CD4-positive, alpha-beta T cell treated with Interleukin-10 for 1 hour (primary cell): ENCODE results near the gene CNKSR3.

ENCODE experiments used
- DNase-seq: peaks from one replicate; pipeline ENCODE4 v3.0.0-alpha.2; 2020

Gene CNKSR3

DNA sequence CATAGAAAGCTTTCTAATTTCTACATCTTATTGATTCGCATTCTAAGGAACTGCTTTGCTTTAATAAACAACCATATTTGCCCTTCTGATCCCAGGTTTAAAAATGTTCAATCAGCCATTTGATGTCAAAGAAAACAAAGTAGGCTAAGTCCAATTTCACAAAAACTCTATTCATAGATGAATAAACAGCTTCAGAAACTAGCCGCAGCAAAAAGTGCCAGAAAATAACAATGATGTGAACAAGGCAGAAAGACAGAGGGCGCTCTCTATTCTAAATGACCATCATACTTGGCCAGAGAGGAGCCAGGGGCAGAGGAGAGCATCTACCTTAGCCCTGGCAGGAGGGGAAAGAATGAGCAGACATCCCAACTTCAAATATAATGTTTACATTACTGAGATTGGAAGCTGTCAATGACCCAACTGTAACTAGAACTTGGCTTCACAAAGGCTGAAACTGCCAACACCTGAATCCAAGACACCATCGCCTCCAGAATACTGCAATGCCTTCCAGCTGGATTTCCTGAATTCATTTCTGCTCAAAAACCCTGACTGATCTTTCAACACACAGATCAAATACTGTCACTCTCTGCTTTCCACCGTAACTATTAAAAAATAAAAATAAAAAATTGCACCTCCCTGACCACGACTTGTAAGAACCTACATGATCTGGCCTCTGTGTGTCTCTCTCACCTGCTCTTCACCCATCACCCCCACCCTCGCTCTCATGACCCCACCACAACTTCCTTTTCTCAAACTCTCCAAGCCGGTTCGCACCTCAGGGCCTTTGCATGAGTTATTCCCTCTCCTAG, 9.5 kb downstream of the CNKSR3 start:
- no peak for DNase-seq

GRCh38 chr6:154499855-154500589, 10.5 kb downstream of the CNKSR3 start:
- DNase-seq, result no peak

- no peak for DNase-seq
Observed at GRCh38 chr6:154498340-154498934, 12.0 kb downstream of the CNKSR3 start.

DNA sequence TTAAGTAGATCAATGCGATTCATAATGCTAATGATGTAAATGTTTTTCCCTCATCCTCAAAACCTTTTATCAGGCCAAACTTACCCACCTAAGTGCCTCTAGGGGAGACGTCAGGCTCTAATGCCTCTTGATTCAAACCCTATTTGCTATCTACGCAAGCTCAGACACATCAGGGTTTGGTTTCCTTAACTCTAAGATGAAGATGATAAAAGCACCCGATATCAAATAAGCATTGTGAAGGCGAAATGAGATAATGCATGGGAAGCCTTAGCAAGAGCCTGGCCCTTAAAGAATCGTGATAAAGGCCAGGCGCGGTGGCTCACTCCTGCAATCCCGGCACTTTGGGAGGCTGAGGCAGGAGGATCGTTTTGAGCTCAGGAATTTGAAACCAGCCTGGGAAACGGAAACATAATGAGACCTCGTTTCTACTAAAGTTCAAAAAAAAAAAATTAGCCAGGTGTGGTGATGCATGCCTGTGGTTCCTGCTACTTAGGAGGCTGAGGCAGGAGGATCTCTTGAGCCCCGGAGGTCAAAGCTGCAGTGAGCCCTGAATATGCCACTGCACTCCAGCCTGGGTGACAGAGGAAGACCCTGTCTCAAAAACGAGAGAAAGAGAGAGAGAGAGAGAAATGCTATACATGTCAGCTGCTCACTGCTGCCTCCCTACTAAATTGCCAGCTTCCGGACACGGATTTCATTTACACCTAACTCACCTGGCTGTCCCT, 13.5 kb downstream of the CNKSR3 start:
- no peak for DNase-seq

DNA sequence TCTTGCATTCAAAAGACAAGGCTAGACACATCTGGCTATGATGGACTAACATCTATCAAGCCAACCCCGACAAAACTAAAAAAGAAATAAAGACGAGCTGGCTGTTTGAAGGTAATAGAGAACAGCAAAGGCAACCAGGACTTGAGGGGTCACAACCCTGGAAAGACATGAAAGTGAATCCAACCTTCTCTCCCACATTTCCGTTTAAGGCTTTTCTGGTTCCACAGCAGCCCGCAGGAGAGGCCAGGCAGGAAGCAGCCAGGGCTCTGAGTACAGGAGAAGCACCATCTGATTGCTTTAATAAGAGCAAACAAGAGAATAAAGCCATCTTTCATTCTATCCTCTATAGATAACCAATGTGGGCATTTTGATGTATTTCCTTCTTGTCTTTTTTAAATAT, 14.3 kb downstream of the CNKSR3 start:
- no peak for DNase-seq

- no peak for DNase-seq
Observed at GRCh38 chr6:154494592-154495311, 15.7 kb downstream of the CNKSR3 start.

GRCh38 chr6:154491567-154492470, 18.7 kb downstream of the CNKSR3 start:
- no peak for DNase-seq

DNA sequence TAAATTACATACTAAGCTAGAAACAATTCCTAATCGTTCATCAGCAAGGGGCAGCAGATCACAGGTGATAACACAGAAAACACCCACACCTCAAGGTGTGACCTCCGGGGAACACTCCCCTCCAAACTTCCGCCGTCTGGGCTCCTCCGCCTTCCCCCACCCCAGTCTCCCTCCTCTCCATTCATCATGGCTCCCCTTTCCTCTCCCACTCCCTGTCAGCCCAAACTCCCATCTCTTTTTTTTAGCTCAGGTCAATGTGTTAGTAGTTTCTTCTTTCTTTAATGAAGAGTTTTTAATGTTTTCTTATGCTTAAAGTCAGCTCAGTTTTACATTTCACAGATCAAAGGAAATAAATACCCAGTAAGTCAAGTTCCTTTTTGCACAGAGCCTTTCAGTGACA, 20.7 kb downstream of the CNKSR3 start:
- no peak for DNase-seq

- DNase-seq, result no peak
Observed at GRCh38 chr6:154488802-154489437, 21.6 kb downstream of the CNKSR3 start.

DNA sequence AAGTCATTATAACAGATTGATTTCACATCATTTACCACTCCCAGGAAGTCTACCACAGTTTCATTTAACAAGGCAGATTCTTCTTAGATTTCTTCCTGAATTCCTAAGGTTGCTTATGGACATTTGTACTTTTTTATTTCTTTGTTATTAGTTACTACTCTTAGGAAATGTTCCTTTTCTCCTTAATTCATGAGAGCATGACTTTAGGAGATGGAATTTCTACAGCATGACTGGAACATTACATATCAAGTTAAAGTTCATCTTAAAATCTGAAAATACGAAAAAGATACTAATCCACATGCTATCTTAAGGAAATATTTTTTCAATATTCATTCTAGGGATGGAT, 22.3 kb downstream of the CNKSR3 start:
- no peak for DNase-seq

DNA sequence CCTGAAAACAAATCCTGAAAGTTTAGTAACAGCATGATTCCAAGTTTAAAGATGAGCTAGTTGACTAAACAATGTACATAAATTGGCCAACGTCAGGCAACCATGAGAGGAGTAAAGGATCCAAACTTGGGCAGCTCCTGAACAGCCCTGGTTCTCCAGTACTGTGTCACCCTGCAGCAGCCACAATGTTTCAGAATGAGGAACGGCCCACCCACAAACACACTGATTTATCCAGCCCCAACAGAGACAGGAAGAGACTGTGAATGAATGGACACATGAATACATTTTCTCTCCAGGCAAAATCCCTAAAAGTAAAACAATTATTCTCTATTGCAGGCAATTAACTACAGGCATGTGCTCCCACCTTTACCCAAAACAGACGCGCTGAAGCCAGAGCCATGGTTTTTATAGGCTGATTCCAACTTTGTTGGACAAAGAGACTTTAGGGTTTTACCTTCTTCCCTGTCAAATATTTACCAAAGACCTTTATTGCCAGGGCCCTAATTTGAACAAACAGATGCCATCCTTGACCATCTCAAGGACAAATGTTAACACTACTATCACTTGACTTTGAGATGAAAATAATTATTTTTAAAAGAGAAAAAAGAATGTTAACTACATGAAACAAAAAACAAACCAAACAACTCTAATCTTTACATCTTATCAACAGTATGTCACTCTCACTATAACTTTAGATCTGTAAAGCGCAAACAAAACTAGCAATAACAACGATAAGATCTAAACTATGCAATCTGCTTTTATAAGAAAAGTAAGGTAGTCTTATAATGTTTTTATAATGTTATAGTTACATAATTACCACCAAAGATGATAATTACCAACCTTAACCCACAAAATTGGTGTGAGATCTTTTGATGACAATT, 22.9 kb downstream of the CNKSR3 start:
- DNase-seq, result no peak

DNA sequence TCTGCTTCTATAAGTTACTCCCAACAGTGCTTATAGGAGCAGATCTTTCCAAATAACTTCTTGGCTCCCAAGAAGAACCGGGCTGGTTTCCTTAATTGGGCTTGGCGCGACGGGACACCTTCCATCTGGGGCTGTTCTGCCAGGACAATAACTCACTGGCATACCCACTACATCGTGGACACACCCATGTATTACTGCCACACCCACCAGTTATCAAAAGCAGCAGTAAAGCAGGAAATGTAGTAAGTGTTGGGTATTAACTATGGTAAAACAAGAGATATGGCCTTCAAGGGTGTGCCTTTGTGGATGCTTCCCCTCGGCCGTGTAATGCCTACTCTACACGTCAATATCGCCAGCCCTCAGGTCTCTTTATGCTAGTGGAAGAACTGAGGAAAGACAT, 24.7 kb downstream of the CNKSR3 start:
- no peak for DNase-seq

- DNase-seq, result no peak
Observed at GRCh38 chr6:154484942-154485341, 25.5 kb downstream of the CNKSR3 start.

GRCh38 chr6:154482858-154483257, 27.6 kb downstream of the CNKSR3 start:
- no peak for DNase-seq

DNA sequence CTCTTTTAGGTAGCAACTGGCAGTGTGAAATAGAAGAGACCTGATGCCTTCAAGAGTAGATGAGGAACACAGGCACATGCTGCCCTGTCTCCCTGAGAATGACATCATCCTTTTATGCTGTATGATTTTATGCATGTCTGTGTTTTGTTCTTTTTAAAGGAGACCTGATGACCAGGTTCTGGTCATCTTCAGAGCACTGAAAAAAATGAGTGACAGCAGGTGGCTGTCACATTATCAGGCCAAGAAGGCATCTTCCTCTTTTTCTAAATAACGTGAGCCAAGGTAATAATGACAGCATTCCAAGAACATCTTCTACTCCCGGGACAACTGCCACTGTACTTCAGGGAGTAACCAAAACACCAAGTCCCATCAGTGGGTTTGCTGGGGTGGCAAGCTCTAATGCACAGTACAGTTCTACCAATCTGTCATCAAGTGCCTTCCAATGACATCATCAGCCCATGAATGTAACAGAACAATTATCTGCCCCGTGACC, 28.9 kb downstream of the CNKSR3 start:
- no peak for DNase-seq

- no peak for DNase-seq
Observed at GRCh38 chr6:154479771-154480639, 30.5 kb downstream of the CNKSR3 start.

DNA sequence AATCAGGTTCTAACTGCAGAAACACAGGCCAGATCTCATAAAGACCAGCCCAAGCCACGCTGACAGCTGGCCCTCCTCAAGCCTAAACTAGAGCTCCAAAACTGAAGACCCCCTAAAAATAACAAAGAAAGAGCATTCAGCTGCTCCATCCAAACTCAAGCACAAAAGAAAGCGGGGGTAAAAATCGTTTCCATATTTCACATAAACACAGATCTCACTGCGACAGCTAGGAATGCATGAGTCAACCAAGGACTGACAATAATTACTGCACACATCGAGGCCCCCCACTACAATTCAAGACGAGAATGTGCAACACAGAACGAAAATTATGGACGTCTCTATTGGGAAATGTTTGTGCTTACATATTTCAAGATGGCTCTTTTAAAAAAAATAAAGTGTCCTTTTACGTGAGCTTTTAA, 31.1 kb downstream of the CNKSR3 start:
- DNase-seq, result no peak

DNA sequence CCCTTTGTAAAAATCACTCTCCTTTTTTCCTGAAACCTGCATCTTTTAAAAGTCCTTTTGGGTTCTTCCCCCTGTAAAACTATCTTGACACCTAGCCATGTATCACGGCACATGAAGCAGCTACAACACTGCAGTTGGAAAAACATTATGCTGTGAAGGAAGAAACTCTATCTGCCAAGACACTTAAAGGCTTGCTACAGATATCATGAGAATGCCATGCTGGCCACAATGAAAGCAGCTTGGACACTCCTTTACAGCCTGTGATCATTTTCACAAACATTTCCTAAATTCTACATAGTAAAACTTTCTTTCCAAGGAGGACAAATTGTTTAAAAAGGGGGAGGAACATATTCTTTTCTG, 31.8 kb downstream of the CNKSR3 start:
- DNase-seq, result no peak
